ENCODE data around the gene C1QTNF6. TPM values are rescaled to one million over a fixed set of nuclear protein-coding genes. Genes with fewer than 3 reads are reported as not detected.

The C1QTNF6 gene
- total and polyA plus RNA-seq, 7 experiments from 2014 or later = 1.1 to 27.6 (median 14.5) TPM

Other genes with a start within 250 kb of the C1QTNF6 start
- 1 to 10 TPM in 2 of 5 experiments, under 1 TPM in 3; 0.22 to 6.1 (median 0.48) TPM for gene TST, start 168.8 kb downstream of the C1QTNF6 start, total RNA-seq
- gene TST, start 168.8 kb downstream of the C1QTNF6 start, polyA plus RNA-seq = under 1 TPM in 1 of 2 donors, not detected in 1; 0.34 TPM
- 10 to 100 TPM in 2 of 5 experiments, 1 to 10 TPM in 2, under 1 TPM in 1; 0.65 to 22.3 (median 5.9) TPM for gene MPST, start 168.5 kb downstream of the C1QTNF6 start, total RNA-seq
- under 1 TPM; 0.51 to 0.53 TPM for gene MPST, start 168.5 kb downstream of the C1QTNF6 start, polyA plus RNA-seq
- 10 to 100 TPM; 19.8 to 44.5 (median 24.9) TPM for gene KCTD17, start 136.5 kb downstream of the C1QTNF6 start, total RNA-seq
- 10 to 100 TPM; 10.3 to 10.8 TPM for gene KCTD17, start 136.5 kb downstream of the C1QTNF6 start, polyA plus RNA-seq
- 1 to 10 TPM in 2 of 5 experiments, under 1 TPM in 3; 0.22 to 3.2 (median 0.32) TPM for gene TMPRSS6, start 78.5 kb downstream of the C1QTNF6 start, total RNA-seq
- not detected for gene TMPRSS6, start 78.5 kb downstream of the C1QTNF6 start, polyA plus RNA-seq
- gene IL2RB, start 38.3 kb downstream of the C1QTNF6 start, total RNA-seq = 100 to 1,000 TPM in 2 of 5 experiments, 10 to 100 TPM in 3; 14.3 to 209 (median 44.1) TPM
- gene IL2RB, start 38.3 kb downstream of the C1QTNF6 start, polyA plus RNA-seq = 10 to 100 TPM; 13.6 to 20.2 TPM
- 10 to 100 TPM in 2 of 5 experiments, 1 to 10 TPM in 3; 3.9 to 30.4 (median 6.4) TPM for gene SSTR3, start 24.2 kb upstream of the C1QTNF6 start, total RNA-seq
- gene SSTR3, start 24.2 kb upstream of the C1QTNF6 start, polyA plus RNA-seq = 1 to 10 TPM; 5.8 to 9.5 TPM
- gene RAC2, start 56.0 kb upstream of the C1QTNF6 start, total RNA-seq = 100 to 1,000 TPM; 263 to 886 (median 301) TPM
- gene RAC2, start 56.0 kb upstream of the C1QTNF6 start, polyA plus RNA-seq = 100 to 1,000 TPM; 838 to 852 TPM
- gene CYTH4, start 94.3 kb upstream of the C1QTNF6 start, total RNA-seq = 100 to 1,000 TPM; 123 to 227 (median 214) TPM
- 10 to 100 TPM; 49.5 to 71.1 TPM for gene CYTH4, start 94.3 kb upstream of the C1QTNF6 start, polyA plus RNA-seq
- under 1 TPM; 0.10 to 0.66 (median 0.57) TPM for gene ELFN2, start 239.2 kb upstream of the C1QTNF6 start, total RNA-seq
- not detected for gene ELFN2, start 239.2 kb upstream of the C1QTNF6 start, polyA plus RNA-seq

Data from naive thymus-derived CD4-positive, alpha-beta T cell (primary cell).